Type B pancreatic cell (in vitro differentiated cells): Measurements from ENCODE around the gene PDE5A. TPM values are rescaled to one million over a fixed set of nuclear protein-coding genes. Genes with fewer than 3 reads are reported as not detected.

Experiments
- DNase-seq: peaks from one replicate; pipeline ENCODE4 v3.0.0; 2021; ENCODE audit warnings: mixed read lengths; ENCODE audit not compliant: unreplicated experiment; ENCODE audit errors: extremely low spot score
- H3K27ac Mint-ChIP-seq: 2 replicates; pipeline ENCODE4 v1.8.0; 2021; ENCODE audit warnings: mild to moderate bottlenecking, mixed read lengths
- H3K27me3 Mint-ChIP-seq: 2 replicates; pipeline ENCODE4 v1.8.0; 2021; ENCODE audit warnings: mixed read lengths
- H3K36me3 Mint-ChIP-seq: 2 replicates; pipeline ENCODE4 v1.8.0; 2021; ENCODE audit warnings: mixed read lengths
- H3K4me1 Mint-ChIP-seq: one replicate; pipeline ENCODE4 v1.8.0; 2021; ENCODE audit warnings: mixed read lengths; ENCODE audit not compliant: unreplicated experiment
- H3K4me3 Mint-ChIP-seq: 2 replicates; pipeline ENCODE4 v1.8.0; 2021; ENCODE audit warnings: mild to moderate bottlenecking, mixed read lengths
- H3K9me3 Mint-ChIP-seq: 2 replicates; pipeline ENCODE4 v1.8.0; 2021; ENCODE audit warnings: mixed read lengths
- total RNA-seq: library from RNA; stranded (reverse); gene quantifications from 2 replicates; pipeline ENCODE4 v1.2.1, GENCODE V29; 2021; ENCODE audit warnings: low replicate concordance
- TF ChIP-seq, protein P1 (sequence below): fragments of 200-600 bp; sonication (generic); conservative IDR thresholded peaks from 2 replicates; pipeline ENCODE4 v1.5.0; 2021; ENCODE audit warnings: antibody characterized with exemption, mild to moderate bottlenecking

Gene PDE5A
- total RNA-seq, 1 donor from 2014 or later, result 77.4 TPM

DNA sequence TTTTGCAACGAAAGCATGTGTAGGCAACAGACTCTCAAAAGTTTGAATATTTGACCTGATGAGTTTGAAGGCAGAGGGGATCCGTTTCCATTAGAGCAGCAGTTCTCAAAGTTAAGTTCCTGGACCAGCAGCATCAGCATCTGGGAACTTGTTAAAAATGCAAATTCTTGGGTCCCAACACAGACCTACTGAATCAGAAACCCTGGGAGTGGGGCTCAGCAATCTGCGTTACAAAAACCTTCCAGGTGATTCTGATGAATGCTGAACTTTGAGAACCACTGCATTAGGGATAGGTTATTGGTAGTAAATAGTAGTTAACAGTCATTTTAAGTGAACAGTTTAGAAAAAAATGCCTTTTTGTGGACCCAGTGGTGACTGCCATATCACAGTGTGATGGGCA, 98.8 kb downstream of the PDE5A start:
- no peaks in the 10 kb centered on the region for H3K9me3 Mint-ChIP-seq
- no peaks in the 10 kb centered on the region for H3K27me3 Mint-ChIP-seq

DNA sequence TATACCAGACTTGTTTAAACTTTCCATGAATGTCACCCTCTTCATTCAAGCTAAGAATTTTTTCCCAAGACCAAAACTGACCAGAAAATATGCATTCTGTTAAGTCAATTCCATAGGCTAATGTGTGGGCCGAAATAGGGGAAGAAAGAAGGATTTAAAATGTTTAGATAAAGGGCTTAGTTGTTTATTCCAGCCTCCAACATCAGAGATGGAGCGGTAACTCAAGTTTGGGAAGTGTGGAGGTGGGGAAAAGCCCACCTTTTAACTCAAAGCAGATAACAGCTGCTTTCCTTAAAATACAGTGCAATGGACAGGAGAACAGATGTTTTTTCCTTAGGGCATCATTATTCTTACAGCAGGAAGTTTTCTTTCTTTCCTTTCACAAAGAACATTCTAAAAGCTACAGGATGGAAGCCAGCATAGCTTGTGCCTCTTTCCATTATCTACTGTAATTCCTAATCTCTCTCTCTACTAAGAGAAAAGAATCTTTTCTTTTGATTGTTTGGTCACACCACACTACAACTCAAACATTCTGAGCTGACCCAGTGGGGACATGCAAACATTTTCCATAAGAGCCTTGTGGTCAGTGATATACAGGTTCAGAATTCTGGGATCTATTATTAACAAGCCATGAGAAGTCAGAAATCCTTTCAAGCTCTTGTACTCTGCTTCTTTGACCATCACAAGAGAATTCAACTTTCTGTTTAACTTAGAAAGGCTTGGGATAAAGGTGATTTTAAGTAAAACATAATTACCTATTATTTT, 101.6 kb downstream of the PDE5A start:
- no peak overlapping the region for H3K27ac Mint-ChIP-seq
- TF ChIP-seq, protein P1, sequence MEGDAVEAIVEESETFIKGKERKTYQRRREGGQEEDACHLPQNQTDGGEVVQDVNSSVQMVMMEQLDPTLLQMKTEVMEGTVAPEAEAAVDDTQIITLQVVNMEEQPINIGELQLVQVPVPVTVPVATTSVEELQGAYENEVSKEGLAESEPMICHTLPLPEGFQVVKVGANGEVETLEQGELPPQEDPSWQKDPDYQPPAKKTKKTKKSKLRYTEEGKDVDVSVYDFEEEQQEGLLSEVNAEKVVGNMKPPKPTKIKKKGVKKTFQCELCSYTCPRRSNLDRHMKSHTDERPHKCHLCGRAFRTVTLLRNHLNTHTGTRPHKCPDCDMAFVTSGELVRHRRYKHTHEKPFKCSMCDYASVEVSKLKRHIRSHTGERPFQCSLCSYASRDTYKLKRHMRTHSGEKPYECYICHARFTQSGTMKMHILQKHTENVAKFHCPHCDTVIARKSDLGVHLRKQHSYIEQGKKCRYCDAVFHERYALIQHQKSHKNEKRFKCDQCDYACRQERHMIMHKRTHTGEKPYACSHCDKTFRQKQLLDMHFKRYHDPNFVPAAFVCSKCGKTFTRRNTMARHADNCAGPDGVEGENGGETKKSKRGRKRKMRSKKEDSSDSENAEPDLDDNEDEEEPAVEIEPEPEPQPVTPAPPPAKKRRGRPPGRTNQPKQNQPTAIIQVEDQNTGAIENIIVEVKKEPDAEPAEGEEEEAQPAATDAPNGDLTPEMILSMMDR, result no peak
- no peaks in the 10 kb centered on the region for H3K9me3 Mint-ChIP-seq
- peak overlapping the region; percentile 31 for H3K4me3 Mint-ChIP-seq
- H3K27me3 Mint-ChIP-seq, result no peaks in the 10 kb centered on the region
- H3K36me3 Mint-ChIP-seq, result peaks cover 11% of the 10 kb centered on the region
- no peak for DNase-seq
- H3K4me1 Mint-ChIP-seq, result peaks cover 18% of the 10 kb centered on the region

More for the DNA sequence above, 98.8 kb downstream of the PDE5A start:
- Mint-ChIP-seq H3K4me3 (no peak overlapping the region), H3K4me1 (peaks cover 16% of the 10 kb centered on the region), H3K36me3 (peaks cover 23% of the 10 kb centered on the region), H3K27ac (no peak overlapping the region)
- DNase-seq, result no peak
- TF ChIP-seq, protein P1, result no peak

DNA sequence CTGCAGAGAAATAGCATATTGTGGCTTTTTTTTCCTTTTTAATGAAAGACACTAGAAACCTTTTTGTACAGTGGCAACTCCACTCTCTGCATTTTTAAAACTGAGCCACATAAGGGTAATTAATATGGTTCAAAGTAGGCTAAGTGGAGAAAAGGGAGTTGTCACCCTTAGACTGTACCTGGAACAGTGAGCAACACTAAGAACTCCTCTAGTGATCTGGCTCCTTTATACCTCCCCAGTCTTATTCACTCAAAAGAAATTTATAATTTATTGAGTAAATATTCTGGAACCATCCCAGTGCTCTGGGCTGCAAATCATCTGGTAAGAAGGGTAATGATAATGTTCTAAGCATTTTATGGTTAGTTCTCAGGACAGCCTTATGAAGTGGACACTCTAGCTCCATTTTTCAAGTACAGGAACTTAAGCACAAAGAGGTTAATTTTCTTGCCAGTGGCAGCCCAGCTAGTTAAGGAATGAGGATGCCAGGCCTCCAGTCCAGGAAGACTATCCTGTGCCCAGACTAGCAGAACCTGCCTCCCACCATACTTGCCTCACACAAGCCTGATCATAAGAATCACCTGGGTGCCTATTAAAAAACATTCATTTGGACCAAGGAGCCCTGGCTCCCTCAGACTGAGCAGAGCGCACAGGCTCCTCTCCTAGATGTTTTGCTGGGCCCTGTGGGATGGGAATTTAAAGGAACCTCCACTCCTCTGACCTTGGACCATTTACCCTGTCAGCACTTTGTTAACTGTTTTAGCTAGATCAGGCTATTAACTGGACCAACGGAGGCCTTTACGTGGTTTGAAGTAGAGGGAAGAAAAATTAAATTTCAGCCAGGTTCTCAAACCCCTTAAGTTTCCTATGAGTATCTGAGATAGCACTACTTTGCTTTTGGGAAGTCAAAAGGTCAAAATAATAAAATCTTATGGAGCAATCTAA, 102.6 kb downstream of the PDE5A start:
- Mint-ChIP-seq H3K9me3 (no peaks in the 10 kb centered on the region), H3K27ac (no peak overlapping the region), H3K4me1 (peaks cover 22% of the 10 kb centered on the region), H3K4me3 (no peak overlapping the region), H3K27me3 (no peaks in the 10 kb centered on the region), H3K36me3 (peaks cover 15% of the 10 kb centered on the region)
- DNase-seq, result no peak
- TF ChIP-seq, protein P1, result no peak

DNA sequence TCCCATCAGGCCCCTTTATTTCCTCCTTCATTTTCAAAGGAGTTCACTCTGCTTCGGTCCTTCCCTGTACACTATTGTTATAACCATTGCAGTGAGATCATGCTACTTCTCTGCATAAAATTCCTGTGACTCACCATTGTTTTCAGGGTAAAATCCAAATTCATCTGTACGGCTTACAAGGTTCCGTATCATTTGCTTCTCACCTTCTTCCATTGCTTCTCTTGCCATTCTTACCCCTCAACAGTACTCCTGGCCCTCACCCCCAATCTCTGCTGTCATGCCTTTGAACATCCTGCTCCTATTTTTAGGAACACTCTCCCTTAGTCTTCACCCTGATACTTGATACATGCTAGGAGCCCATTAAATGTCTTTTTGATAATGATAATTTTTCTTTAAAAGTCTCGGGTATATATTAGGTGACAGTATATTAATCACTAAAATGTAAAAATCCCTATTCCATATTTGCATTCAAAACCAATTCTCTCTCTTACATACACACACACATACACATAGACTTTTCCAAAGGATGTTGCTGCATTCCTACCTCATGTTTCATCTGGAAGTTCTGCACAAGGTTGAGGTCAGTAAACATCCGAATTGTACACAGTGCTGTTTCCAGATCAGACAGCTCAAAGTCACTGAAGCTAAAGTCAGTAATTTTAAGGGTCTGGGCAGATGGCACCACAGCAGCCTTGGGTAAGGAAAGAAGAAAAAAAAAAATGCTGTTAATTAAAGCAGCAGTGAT, 103.4 kb downstream of the PDE5A start:
- H3K4me1 Mint-ChIP-seq, result peaks cover 22% of the 10 kb centered on the region
- TF ChIP-seq, protein P1, result no peak
- no peak overlapping the region for H3K4me3 Mint-ChIP-seq
- no peak overlapping the region for H3K27ac Mint-ChIP-seq
- H3K36me3 Mint-ChIP-seq, result peaks cover 20% of the 10 kb centered on the region
- no peaks in the 10 kb centered on the region for H3K9me3 Mint-ChIP-seq
- H3K27me3 Mint-ChIP-seq, result no peaks in the 10 kb centered on the region
- DNase-seq, result no peak

DNA sequence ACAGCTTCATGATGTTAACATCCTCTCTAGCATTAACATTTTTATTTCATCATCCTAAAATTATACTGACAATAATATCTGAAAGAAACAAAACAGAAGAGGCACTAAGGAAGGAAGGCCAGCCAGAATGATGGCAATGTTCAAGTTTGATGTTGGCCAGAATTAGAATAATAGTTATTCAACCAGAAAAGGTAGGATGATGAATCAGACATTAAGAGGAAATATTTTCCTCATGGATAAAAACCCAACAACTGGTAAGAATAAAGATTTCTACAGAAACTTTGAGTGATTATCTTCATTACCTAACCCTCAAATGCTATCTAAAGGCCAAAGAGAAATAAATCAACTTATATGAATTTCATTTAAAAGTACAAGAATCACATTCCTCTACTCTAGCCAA, 105.2 kb downstream of the PDE5A start:
- Mint-ChIP-seq H3K9me3 (no peaks in the 10 kb centered on the region), H3K27ac (no peak overlapping the region), H3K27me3 (no peaks in the 10 kb centered on the region), H3K36me3 (peaks cover 27% of the 10 kb centered on the region), H3K4me3 (no peak overlapping the region), H3K4me1 (peaks cover 22% of the 10 kb centered on the region)
- no peak for DNase-seq
- TF ChIP-seq, protein P1, result no peak
